ENCODE measurements around the gene GRAMD4.

GRCh38 chr22:46598737-46599424, 21.3 kb upstream of the GRAMD4 start:
- TF ChIP-seq CTCF (conservative IDR thresholded peaks at IDR 0.05) (no peak), EZH2 (IDR thresholded peaks at IDR 0.05; ENCODE audit: low read depth) (no peak)
